ENCODE results near the gene ZNF750.

ZNF750 gene

DNA sequence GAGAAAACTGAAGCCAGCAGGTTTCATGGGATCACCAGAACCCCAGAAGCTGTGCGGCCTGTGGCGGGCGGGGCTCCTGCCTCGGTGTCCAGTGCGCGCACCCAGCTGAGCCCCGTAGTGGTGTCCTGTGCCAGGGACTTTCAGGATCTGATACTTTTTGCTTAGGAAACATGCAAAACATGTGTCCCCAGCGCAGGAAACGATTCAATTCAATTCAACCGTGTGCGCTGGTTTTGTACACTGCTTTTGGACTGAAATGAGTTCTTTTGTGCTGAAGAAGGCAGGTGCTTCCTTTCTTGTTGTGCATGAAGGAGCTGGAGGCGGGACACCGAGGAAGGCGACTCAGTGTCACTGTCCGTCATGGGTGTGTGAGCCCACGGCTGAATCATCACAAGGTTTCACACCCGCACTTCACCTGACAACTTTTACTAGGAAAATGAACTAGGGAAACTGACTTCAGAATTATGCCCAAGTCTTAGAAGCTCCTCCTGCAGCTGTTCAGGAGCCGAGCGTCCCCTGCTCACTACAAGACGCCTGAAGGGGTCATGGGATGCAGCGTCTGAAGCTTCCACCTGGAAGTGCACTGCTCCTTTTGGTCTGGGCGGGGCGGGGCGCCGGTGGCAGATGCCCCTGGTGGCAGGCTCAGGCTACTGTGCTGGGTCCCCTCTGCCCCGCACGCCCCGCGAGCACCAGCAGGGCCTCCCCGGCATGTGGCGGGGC is 31.4 kb upstream of the ZNF750 start:
- Histone ChIP-seq H3K36me3 (ENCODE audit: control insufficient read depth, insufficient read depth, low read length) (no peaks in the 10 kb centered on the region), H3K27me3 (ENCODE audit: control insufficient read depth, insufficient read depth, low read length) (no peaks in the 10 kb centered on the region), H3K4me1 (ENCODE audit: control insufficient read depth, insufficient read depth, low read length) (peaks cover 25% of the 10 kb centered on the region), H3K4me3 (ENCODE audit: low read length) (no peak overlapping the region), H3K9me3 (ENCODE audit: control insufficient read depth, low read length) (no peaks in the 10 kb centered on the region), H3K9ac (ENCODE audit: low read length) (no peak overlapping the region)

DNA sequence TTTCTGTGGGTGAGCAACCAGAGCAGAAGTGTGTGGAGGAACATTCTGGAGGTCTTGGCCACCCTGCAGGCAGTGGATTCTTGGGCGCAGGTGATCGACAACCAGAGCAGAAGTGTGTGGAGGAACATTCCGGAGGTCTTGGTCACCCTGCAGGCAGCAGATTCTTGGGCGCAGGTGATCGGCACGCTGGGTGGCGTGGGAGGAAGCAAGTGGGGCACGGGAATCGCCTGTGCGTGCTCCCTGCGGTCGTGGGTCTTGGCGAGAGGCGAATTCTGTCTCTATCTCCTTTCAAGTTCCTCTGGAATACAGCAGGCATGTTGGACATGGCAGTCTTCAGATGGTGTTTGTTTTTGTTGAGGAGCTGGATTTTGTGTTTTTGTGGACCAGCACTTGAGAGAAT is 30.7 kb upstream of the ZNF750 start:
- Histone ChIP-seq H3K9ac (ENCODE audit: low read length) (no peak overlapping the region), H3K9me3 (ENCODE audit: control insufficient read depth, low read length) (no peaks in the 10 kb centered on the region), H3K4me3 (ENCODE audit: low read length) (no peak overlapping the region), H3K36me3 (ENCODE audit: control insufficient read depth, insufficient read depth, low read length) (no peaks in the 10 kb centered on the region), H3K27me3 (ENCODE audit: control insufficient read depth, insufficient read depth, low read length) (no peaks in the 10 kb centered on the region), H3K4me1 (ENCODE audit: control insufficient read depth, insufficient read depth, low read length) (peaks cover 20% of the 10 kb centered on the region)

DNA sequence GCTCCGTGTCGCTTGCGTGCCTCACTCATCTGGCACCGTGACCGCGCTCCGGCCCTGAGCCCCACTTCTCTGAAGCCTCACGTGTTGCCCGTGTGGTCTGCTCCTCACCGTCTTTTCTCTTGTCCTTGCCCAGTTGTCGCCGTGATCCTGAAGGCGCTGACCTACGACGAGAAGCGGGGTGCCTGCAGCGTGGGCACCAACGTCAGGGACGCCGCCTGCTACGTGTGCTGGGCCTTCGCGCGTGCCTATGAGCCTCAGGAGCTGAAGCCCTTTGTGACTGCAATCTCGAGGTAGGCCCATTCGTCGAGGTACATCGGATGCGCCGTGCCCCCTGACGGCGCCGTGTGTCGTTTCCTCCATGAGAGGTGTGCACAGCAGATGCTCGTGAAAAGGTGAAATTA is 30.3 kb upstream of the ZNF750 start:
- Histone ChIP-seq H3K36me3 (ENCODE audit: control insufficient read depth, insufficient read depth, low read length) (no peaks in the 10 kb centered on the region), H3K9me3 (ENCODE audit: control insufficient read depth, low read length) (no peaks in the 10 kb centered on the region), H3K9ac (ENCODE audit: low read length) (no peak overlapping the region), H3K27me3 (ENCODE audit: control insufficient read depth, insufficient read depth, low read length) (no peaks in the 10 kb centered on the region), H3K4me3 (ENCODE audit: low read length) (no peak overlapping the region), H3K4me1 (ENCODE audit: control insufficient read depth, insufficient read depth, low read length) (peaks cover 18% of the 10 kb centered on the region)

DNA sequence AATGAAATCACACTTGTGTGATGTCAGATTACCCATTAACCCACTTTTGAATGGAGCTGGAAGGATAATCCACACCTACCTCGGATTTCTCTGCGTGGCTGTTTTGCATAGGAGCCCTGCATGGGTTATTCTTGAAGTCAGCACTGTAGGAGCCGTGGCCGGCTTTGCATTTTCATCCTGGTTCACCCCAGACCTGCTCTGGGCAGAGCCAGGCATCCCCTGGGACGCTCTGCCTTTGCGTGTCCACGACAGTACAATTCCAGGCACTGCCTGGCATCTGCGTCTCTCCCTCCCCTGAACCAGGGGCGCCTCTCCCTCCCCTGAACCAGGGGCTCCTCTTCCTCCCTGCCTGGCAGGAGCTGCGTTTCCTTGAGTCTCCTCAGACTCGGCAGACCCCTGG is 29.7 kb upstream of the ZNF750 start:
- no peaks in the 10 kb centered on the region for H3K9me3 ChIP-seq (ENCODE audit: control insufficient read depth, low read length)
- H3K27me3 ChIP-seq (ENCODE audit: control insufficient read depth, insufficient read depth, low read length) = no peaks in the 10 kb centered on the region
- no peaks in the 10 kb centered on the region for H3K36me3 ChIP-seq (ENCODE audit: control insufficient read depth, insufficient read depth, low read length)
- no peak overlapping the region for H3K9ac ChIP-seq (ENCODE audit: low read length)
- no peak overlapping the region for H3K4me3 ChIP-seq (ENCODE audit: low read length)
- peaks cover 13% of the 10 kb centered on the region for H3K4me1 ChIP-seq (ENCODE audit: control insufficient read depth, insufficient read depth, low read length)

DNA sequence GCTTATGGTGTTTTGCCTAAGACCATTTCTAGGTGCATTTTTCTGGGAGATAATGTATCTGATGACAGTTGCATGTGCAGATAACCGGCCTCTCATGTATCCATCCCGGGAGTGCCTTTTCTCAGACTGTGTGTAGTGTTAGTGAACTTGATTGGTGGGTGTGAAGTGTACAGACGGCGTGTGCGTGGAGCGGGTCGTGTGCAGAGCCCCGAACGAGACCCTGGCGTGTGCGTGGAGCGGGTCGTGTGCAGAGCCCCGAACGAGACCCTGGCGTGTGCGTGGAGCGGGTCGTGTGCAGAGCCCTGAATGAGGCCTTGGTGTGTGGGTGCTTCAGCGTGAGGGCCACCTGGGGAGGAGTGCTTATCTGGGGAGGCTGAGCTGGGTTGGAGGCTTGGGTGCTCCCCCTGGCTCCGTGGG is 28.9 kb upstream of the ZNF750 start:
- Histone ChIP-seq H3K27me3 (ENCODE audit: control insufficient read depth, insufficient read depth, low read length) (no peaks in the 10 kb centered on the region), H3K9me3 (ENCODE audit: control insufficient read depth, low read length) (no peaks in the 10 kb centered on the region), H3K36me3 (ENCODE audit: control insufficient read depth, insufficient read depth, low read length) (no peaks in the 10 kb centered on the region), H3K4me3 (ENCODE audit: low read length) (no peak overlapping the region), H3K9ac (ENCODE audit: low read length) (no peak overlapping the region), H3K4me1 (ENCODE audit: control insufficient read depth, insufficient read depth, low read length) (peaks cover 9% of the 10 kb centered on the region)

DNA sequence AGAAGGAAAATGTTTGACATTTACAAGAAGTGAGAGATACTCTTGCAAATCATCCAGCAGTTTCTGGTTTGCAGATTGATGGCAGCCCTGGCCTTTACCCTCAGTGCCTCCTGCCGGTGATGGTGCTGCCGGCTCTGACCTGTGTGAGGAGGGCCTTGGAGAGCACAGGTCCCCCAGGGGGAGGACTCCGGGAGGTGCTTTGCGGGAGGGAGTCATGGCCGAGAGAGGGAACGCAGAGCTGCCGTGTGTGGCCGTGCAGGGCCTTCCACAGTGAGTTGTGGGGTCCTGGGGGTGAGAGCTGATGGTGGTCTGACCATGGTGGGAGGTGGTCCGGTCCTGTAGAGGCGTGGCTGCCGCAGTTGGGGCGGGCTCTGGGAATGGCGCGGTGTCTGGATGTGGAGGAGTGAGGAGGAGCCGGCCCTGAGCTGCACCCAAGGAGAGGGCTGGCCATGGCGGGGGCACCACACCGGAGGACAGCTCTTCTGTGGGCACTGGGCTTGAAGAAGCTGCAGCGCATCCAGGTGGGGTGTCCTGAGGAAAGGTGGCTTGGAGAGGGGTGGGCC is 28.0 kb upstream of the ZNF750 start:
- H3K9me3 ChIP-seq (ENCODE audit: control insufficient read depth, low read length) = no peaks in the 10 kb centered on the region
- H3K9ac ChIP-seq (ENCODE audit: low read length) = no peak overlapping the region
- no peaks in the 10 kb centered on the region for H3K27me3 ChIP-seq (ENCODE audit: control insufficient read depth, insufficient read depth, low read length)
- H3K4me3 ChIP-seq (ENCODE audit: low read length) = no peak overlapping the region
- no peaks in the 10 kb centered on the region for H3K36me3 ChIP-seq (ENCODE audit: control insufficient read depth, insufficient read depth, low read length)
- peaks cover 11% of the 10 kb centered on the region for H3K4me1 ChIP-seq (ENCODE audit: control insufficient read depth, insufficient read depth, low read length)

DNA sequence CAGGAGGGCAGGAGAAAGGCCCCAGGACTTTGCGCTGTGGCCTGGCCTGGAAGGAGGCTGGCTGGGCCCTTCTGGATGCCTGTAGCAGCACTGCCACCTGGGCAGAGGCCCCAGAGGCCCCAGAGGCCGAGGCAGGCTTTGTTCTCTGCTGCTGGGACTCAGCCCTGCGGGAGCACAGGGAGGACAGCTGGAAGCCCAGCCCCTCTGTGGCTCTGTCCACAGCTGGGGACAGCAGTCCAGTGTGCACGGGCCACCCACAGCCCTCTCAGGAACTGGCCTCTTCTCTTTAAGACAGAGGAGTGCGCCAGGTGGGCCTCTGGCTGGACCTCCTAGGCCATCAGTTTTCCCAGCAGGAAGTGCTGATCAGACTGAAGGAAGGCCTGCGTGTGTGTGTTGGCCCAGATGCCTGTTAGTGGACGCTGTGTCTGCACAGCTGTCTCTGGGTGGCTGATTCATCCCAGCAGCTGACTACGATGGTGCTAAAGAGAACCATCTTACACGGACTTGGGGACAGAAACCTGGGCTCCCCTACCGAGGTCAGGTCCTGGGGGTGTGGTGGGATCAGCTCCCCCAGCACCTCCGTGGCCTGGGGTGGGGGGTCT is 26.9 kb upstream of the ZNF750 start:
- Histone ChIP-seq H3K4me1 (ENCODE audit: control insufficient read depth, insufficient read depth, low read length) (peaks cover 11% of the 10 kb centered on the region), H3K4me3 (ENCODE audit: low read length) (no peak overlapping the region), H3K9me3 (ENCODE audit: control insufficient read depth, low read length) (no peaks in the 10 kb centered on the region), H3K27me3 (ENCODE audit: control insufficient read depth, insufficient read depth, low read length) (no peaks in the 10 kb centered on the region), H3K36me3 (ENCODE audit: control insufficient read depth, insufficient read depth, low read length) (no peaks in the 10 kb centered on the region), H3K9ac (ENCODE audit: low read length) (peak overlapping the region; percentile 26)

DNA sequence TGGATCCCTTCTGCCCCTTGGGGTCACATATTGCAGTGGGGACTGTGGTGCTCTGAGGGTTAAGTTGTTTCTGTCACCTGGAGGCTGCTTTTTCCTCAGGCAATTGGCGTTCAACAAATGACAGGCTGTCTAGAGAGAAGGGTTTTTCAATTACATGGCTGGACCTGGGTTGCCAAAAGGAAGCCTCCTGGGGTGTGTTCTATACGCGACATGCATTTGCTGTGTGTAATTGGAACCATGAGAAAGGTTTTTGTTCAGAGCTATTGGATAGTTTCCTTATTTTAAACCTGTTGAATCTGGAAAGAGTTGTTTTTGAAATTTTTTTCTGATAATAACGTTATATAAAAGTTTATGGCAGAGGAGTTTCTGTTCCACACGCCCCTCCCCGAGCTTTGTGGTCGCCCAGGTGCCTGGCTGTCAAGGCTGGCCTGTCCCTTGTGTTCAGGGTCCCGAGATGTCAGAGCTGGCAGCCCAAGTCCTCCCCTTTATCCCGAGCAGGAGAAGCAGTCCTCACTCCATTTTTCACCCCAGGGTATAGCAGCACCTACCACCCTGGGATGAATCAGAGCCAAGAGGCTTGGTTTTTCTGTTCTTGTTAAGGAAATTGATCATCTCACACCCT is 26.1 kb upstream of the ZNF750 start:
- peak overlapping the region; percentile 26 for H3K9ac ChIP-seq (ENCODE audit: low read length)
- H3K36me3 ChIP-seq (ENCODE audit: control insufficient read depth, insufficient read depth, low read length) = no peaks in the 10 kb centered on the region
- peaks cover 11% of the 10 kb centered on the region for H3K4me1 ChIP-seq (ENCODE audit: control insufficient read depth, insufficient read depth, low read length)
- no peaks in the 10 kb centered on the region for H3K27me3 ChIP-seq (ENCODE audit: control insufficient read depth, insufficient read depth, low read length)
- no peak overlapping the region for H3K4me3 ChIP-seq (ENCODE audit: low read length)
- no peaks in the 10 kb centered on the region for H3K9me3 ChIP-seq (ENCODE audit: control insufficient read depth, low read length)

DNA sequence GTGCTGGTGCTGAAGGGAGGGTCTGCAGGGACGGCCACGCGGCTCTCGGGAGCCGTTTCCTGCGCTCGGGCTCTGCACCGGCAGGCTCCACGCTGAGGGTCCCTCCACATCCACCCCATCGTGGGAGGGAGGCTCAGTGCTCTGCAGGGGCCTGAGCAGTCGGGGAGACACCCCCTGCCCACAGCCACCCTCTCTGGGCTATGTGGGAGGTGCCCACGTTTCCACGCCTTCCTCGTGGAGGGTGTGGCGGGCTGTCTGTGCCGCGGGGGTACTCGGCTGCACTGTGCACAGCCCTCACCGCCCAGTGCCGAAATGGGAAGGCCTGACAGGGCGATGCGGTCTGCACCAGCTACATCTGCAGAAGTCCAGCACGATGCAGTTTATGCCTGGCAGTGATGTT is 25.5 kb upstream of the ZNF750 start:
- no peak overlapping the region for H3K9ac ChIP-seq (ENCODE audit: low read length)
- no peaks in the 10 kb centered on the region for H3K9me3 ChIP-seq (ENCODE audit: control insufficient read depth, low read length)
- no peak overlapping the region for H3K4me3 ChIP-seq (ENCODE audit: low read length)
- H3K27me3 ChIP-seq (ENCODE audit: control insufficient read depth, insufficient read depth, low read length) = no peaks in the 10 kb centered on the region
- no peaks in the 10 kb centered on the region for H3K36me3 ChIP-seq (ENCODE audit: control insufficient read depth, insufficient read depth, low read length)
- H3K4me1 ChIP-seq (ENCODE audit: control insufficient read depth, insufficient read depth, low read length) = peaks cover 13% of the 10 kb centered on the region

DNA sequence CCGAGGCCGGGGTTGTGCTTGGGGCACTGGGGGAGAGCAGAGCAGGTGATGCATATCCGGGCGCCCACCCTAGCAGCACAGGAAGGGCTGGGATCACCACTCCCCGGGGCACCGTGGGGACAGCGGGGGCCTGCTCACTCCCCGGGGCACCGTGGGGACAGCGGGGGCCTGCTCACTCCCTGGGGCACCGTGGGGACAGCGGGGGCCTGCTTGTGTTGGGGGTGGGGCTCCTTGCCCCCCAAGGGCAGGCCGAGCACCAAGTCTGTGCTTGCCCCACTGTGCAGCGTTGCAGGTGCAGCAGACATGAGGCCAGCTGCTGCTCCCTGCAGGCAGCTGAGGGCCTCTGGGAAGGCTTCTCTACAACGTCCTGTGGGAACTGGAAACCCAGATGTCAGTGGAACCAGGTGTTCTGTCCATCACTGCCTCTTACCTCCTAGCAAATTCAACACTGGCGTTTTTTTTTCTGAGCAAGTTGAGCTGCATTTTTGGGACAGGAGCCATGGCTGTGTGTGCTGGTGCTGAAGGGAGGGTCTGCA is 25.0 kb upstream of the ZNF750 start:
- Histone ChIP-seq H3K36me3 (ENCODE audit: control insufficient read depth, insufficient read depth, low read length) (no peaks in the 10 kb centered on the region), H3K9me3 (ENCODE audit: control insufficient read depth, low read length) (no peaks in the 10 kb centered on the region), H3K4me3 (ENCODE audit: low read length) (no peak overlapping the region), H3K27me3 (ENCODE audit: control insufficient read depth, insufficient read depth, low read length) (no peaks in the 10 kb centered on the region), H3K9ac (ENCODE audit: low read length) (no peak overlapping the region), H3K4me1 (ENCODE audit: control insufficient read depth, insufficient read depth, low read length) (peaks cover 17% of the 10 kb centered on the region)

DNA sequence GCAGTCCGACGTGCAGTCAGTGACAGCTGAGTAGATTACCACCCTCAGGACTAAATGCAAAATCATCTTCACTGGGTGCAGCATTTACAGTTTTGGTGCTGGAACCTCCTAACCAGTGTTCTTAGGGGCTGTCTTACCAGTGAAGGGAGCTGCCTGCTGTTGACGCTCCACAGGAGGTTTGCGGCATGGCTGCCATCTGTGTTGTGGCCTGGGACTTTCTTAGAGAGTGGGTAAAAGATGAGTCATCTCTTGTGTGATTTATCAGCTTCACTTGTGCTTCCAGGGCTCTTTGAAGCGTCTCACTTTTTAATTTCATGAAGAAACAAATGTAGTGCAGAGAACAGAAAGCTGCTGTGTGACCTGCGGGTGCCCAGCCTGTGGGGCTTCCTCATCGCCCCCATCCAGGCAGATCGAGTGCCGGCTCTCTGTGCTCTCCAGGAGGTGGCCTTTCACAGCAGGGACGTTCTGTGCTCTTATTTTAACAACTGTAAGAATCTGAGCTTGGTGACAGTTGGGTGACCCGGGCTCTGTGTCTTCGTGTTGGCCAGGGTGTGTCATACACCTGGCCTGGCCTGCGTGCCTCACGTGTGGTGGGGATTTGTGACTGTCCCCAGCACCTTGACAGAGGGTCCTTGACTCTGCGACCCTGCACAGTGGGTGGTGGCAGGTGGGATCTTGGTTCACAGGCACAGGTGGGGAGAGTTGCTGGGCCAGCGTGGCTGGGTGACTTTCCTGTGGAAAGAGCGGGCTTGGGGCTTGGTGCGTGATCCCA is 24.3 kb upstream of the ZNF750 start:
- no peak overlapping the region for H3K4me3 ChIP-seq (ENCODE audit: low read length)
- H3K36me3 ChIP-seq (ENCODE audit: control insufficient read depth, insufficient read depth, low read length) = no peaks in the 10 kb centered on the region
- H3K4me1 ChIP-seq (ENCODE audit: control insufficient read depth, insufficient read depth, low read length) = peaks cover 19% of the 10 kb centered on the region
- H3K27me3 ChIP-seq (ENCODE audit: control insufficient read depth, insufficient read depth, low read length) = no peaks in the 10 kb centered on the region
- H3K9ac ChIP-seq (ENCODE audit: low read length) = no peak overlapping the region
- H3K9me3 ChIP-seq (ENCODE audit: control insufficient read depth, low read length) = no peaks in the 10 kb centered on the region

Measured in mucosa of stomach (tissue), 1 donor.